Measurements from ENCODE around the gene ST6GALNAC1. TPM values are rescaled to one million over a fixed set of nuclear protein-coding genes. Genes with fewer than 3 reads are reported as not detected.
A peak's percentile ranks its signal among the peaks of the same experiment; 100 is the strongest.

ST6GALNAC1 gene
- total RNA-seq, 1 donor from 2014 or later: 3.1 TPM

DNA sequence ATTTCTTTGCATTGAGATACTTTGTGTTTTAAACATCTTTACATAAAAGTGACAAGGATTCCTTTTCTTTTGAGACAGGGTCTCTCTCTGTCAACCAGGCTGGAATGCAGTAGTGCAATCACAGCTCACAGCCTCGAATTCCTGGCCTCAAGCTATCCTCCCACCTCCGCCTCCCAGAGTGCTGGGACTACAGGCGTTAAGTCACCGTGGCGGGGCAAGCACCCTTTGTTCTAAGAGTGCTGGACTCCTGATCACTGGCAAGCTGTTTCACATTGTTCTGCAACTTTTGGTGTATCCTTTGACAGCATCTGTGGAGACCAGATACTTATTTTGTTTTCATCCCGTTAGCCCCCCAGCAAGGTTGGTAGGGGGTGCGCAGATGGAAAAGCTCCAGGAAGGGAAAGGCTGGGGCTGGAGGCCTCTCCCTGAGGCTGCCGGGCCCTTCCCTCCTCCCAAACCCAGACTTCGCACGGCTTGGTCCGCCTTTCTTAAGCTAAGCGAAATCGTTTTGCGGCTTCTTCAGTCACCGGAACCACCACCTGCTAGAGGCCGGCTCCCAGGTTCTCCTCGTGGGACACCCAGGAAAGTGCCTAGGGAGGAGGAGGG, 59.0 kb downstream of the ST6GALNAC1 start:
- TF ChIP-seq, protein P1, sequence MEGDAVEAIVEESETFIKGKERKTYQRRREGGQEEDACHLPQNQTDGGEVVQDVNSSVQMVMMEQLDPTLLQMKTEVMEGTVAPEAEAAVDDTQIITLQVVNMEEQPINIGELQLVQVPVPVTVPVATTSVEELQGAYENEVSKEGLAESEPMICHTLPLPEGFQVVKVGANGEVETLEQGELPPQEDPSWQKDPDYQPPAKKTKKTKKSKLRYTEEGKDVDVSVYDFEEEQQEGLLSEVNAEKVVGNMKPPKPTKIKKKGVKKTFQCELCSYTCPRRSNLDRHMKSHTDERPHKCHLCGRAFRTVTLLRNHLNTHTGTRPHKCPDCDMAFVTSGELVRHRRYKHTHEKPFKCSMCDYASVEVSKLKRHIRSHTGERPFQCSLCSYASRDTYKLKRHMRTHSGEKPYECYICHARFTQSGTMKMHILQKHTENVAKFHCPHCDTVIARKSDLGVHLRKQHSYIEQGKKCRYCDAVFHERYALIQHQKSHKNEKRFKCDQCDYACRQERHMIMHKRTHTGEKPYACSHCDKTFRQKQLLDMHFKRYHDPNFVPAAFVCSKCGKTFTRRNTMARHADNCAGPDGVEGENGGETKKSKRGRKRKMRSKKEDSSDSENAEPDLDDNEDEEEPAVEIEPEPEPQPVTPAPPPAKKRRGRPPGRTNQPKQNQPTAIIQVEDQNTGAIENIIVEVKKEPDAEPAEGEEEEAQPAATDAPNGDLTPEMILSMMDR (IDR thresholded peaks at IDR 0.05; ENCODE audit: borderline replicate concordance): no peak
- H3K27ac ChIP-seq (replicated peaks): peak overlapping the region; percentile 68
- peaks cover 29% of the 10 kb centered on the region for H3K4me1 ChIP-seq
- intact Hi-C loops (cut with micrococcal nuclease): no loop called here
- H3K9me3 ChIP-seq (replicated peaks): no peaks in the 10 kb centered on the region
- no peak for DNase-seq
- H3K27me3 ChIP-seq (ENCODE audit: low read depth): peaks cover 32% of the 10 kb centered on the region
- no peaks in the 10 kb centered on the region for H3K36me3 ChIP-seq
- H3K4me3 ChIP-seq: peak overlapping the region; percentile 82

DNA sequence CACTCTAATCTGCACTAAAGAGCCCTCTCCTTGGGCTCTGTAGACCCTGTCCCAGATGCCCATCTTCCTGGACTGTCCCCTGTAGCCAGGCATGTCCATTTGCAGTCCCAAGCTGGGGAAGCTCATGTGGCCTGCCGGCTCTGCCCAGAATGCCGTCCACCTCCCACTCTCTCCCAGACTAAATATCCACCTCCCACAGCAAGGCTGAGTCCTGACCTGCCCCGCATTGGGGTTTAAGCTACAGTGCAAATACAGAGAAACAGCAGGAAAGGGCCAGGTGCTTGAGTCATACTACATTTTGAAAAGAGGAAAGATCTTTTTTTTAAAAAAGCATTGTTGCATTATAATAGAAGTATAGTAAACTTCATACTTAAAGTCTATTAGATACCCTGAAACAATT, 60.9 kb downstream of the ST6GALNAC1 start:
- Histone ChIP-seq H3K36me3 (no peaks in the 10 kb centered on the region), H3K27ac (replicated peaks) (no peak overlapping the region), H3K27me3 (ENCODE audit: low read depth) (peaks cover 19% of the 10 kb centered on the region), H3K9me3 (replicated peaks) (no peaks in the 10 kb centered on the region), H3K4me3 (no peak overlapping the region), H3K4me1 (peaks cover 29% of the 10 kb centered on the region)
- intact Hi-C loops (cut with micrococcal nuclease): no loop called here
- TF ChIP-seq, protein P1 (IDR thresholded peaks at IDR 0.05; ENCODE audit: borderline replicate concordance): no peak
- DNase-seq: no peak

DNA sequence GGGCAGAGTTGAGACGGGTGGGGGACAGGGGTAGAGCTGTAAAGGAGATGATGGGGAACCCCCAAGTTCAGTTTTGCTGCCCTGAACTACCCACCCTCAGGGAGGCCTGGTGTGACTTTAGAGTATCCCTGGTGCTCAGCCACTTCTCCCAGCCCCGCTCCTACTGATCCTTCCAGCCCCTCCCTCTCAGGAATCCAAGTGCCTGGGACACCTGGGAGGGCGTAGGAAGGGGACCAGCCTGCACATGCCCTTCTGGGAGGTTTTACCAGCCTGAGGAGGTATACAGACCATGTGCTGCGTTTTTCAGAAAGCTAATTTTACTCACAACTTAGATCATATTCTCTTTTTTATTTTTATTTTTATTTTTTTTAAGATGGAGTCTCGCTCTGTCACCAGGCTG, 62.0 kb downstream of the ST6GALNAC1 start:
- DNase-seq: no peak
- TF ChIP-seq, protein P1 (IDR thresholded peaks at IDR 0.05; ENCODE audit: borderline replicate concordance): no peak
- Histone ChIP-seq H3K36me3 (no peaks in the 10 kb centered on the region), H3K27ac (replicated peaks) (no peak overlapping the region), H3K9me3 (replicated peaks) (no peaks in the 10 kb centered on the region), H3K4me1 (peaks cover 22% of the 10 kb centered on the region), H3K4me3 (no peak overlapping the region), H3K27me3 (ENCODE audit: low read depth) (peaks cover 12% of the 10 kb centered on the region)
- intact Hi-C loops (cut with micrococcal nuclease): no loop called here

DNA sequence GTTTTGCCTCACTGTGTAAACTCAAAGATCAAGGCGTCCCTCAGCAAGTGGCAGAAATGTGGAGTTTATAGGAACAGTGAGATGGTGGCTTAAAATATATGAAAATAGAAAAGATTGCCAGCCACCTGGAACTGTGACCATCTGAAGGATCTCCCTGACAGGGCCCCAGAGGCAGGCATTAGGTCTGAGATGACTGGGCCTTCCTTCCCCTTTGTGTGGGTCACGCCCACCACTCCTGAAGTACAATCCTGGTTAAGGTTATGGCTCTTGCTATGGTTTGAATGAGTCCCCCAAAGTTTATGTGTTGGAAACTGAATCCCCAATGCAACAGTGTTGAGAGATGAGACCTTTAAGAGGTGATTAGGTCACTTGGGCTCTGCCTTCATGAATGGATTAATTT, 64.3 kb downstream of the ST6GALNAC1 start:
- no peak for DNase-seq
- no peaks in the 10 kb centered on the region for H3K27me3 ChIP-seq (ENCODE audit: low read depth)
- no peaks in the 10 kb centered on the region for H3K4me1 ChIP-seq
- intact Hi-C loops (cut with micrococcal nuclease): no loop called here
- no peak overlapping the region for H3K4me3 ChIP-seq
- TF ChIP-seq, protein P1 (IDR thresholded peaks at IDR 0.05; ENCODE audit: borderline replicate concordance): no peak
- no peaks in the 10 kb centered on the region for H3K36me3 ChIP-seq
- no peaks in the 10 kb centered on the region for H3K9me3 ChIP-seq (replicated peaks)
- no peak overlapping the region for H3K27ac ChIP-seq (replicated peaks)

DNA sequence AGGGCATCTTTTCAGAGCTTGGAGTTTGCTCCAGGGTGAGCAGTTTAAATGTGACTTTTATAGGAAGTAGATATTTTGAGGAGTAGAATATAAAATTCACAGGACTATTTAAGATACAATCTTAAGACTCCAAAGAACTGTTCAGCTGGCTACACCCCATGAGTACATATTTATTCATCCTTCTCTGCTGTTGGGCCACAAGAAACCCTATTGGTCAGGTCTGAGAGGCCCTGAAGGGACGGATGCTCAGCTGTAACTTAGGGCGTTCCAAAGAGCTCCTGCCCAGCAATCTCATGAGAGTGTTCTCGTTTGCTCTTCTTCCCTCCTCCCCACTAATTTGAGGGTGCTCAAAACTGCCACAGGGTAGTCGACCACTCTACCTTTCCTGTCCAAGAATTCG, 65.2 kb downstream of the ST6GALNAC1 start:
- Histone ChIP-seq H3K27ac (replicated peaks) (no peak overlapping the region), H3K27me3 (ENCODE audit: low read depth) (no peaks in the 10 kb centered on the region), H3K9me3 (replicated peaks) (no peaks in the 10 kb centered on the region), H3K4me1 (no peaks in the 10 kb centered on the region), H3K36me3 (no peaks in the 10 kb centered on the region), H3K4me3 (no peak overlapping the region)
- intact Hi-C loops (cut with micrococcal nuclease): no loop called here
- TF ChIP-seq, protein P1 (IDR thresholded peaks at IDR 0.05; ENCODE audit: borderline replicate concordance): no peak
- no peak for DNase-seq
